Endometrium (tissue), 2 donors: ENCODE measurements around the gene PAMR1.

ENCODE experiments used
- FAIRE-seq: peaks from 2 replicates; lab custom pipeline; 2012; peaks lifted over from hg19 to GRCh38; lab: Jason Lieb, UNC
- donor health status: control.
- donor health status: control.

The PAMR1 gene

DNA sequence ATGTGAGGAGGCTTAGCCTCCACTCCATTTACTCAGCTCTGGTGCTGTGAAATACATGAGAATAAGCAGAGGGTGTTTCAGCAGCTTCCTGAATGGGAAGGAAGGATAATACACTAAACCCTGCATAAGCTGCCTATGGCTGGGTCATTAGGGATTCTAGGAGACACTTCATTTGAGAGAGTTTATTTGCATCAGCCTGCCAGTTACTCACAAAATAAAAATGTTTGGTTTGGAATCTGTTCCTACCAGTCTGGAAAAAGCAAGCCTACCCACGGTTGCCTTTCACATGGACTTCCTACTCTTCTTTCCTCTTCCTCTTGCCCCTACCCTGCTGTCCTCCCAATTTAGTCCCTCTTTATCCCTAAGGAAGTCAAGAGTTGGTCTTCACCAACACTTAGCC is 126.5 kb downstream of the PAMR1 start:
- no peak for FAIRE-seq

DNA sequence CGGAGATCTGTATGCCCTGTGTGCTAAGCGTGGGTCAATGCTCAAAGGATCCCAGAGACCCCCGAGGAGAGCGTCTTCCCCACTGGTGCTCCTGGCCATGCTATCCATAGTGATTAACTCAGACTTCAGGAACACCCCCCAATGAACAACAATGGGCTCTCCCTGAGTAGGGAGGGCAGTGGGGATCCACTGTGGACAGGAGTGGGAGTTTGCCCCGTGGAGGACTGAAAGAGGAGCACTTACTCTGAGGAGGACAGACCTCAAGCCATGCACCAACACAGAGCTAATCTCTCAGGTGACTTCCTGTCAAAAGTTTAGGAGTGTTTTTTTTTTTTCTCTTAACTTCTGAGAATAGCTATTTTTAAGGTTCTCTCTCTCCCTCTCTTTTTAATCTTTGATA is 130.5 kb downstream of the PAMR1 start:
- FAIRE-seq = no peak

DNA sequence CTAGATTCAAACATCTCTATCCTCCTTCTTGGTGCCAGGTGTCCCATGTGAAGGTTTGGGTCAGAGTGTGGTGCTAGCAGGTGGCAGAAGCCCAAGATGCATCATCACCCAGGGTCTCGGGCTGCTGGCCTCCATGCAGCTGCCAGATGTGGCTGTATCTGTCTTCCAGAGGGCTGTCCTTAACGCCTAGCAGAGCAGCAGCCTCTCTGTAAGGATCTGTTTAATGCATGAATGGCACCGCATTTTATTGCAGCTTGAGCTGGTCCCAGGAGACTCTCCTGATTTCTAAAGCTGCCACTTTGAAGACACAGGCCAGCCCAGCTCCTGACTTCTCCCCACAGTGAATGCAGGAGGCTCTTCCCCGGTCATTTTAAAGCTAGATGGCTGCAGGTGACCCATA is 132.3 kb downstream of the PAMR1 start:
- FAIRE-seq = no peak

DNA sequence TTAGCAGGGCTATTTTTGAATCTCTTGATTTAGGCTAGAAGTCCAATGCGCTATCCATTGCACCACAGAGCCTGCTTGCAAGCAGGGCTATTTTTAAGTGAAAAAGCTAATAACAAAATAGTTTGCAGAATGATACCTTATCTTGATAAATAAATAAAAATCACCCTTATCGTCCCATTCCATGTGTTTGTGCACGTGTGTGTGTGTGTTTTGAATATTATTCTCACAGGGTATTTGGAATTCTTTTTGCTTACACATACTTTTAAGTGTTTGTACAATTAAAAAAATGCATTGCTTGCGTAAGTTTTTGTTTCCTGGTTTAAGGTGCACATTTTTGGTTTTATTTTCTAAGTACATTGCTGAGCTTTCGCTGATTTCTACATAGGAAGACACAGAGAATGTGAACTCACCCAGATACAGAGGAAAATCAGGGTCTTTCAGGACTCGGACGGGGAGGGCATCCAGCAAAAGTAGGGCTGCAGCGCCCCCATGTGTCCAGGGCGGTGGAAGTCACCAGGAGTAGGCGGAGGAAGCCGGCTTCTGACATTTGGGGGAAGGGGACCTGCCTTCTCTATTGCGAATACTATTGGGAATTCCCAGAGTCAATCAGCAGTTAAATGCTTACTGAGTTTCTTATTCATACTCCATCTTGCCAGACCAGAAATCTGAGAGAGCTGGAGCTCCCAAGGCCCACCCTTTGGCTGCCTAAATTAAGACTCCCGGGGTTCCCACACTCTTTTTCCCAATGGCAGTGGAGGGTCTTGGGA is 133.3 kb downstream of the PAMR1 start:
- FAIRE-seq = no peak

DNA sequence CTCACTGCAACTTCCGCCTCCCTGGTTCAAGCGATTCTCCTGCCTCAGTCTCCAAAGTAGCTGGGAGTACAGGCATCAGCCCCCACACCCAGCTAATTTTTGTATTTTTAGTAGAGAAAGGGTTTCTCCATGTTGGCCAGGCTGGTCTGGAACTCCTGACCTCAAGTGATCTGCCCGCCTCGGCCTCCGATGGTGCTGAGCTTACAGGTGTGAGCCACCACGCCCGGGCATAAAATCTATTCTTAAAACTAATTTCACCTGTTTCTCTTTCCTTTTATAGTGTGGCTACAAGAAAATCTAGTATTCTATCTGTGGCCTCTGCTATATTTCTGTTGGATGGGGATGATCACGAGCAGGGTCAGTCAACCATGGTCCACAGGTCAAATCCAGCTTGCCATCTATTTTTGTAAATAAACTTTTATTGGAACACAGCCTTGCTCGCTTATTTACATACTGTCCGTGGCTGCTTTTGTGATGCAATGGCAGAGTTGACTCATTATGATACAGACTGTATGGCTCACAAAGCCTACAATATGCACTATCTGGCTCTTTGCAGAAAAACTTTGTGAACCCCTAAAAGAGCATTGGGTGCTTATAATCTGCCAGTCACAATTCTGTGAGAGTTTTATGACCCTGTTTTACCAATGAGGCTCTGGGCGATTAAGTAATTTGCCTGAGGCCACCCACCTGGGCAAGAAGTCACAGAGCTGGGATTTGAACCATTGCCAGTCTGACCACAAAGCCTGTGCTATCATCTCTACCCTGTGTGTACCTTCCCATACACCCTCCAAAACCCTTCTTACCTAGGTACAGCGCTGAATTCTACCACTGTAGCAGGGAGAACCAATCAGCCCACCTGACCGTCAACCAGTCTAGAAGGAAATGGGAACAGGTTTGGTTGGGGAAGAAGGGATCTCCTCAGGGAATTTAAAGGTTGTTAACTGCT is 134.4 kb downstream of the PAMR1 start:
- FAIRE-seq = no peak

DNA sequence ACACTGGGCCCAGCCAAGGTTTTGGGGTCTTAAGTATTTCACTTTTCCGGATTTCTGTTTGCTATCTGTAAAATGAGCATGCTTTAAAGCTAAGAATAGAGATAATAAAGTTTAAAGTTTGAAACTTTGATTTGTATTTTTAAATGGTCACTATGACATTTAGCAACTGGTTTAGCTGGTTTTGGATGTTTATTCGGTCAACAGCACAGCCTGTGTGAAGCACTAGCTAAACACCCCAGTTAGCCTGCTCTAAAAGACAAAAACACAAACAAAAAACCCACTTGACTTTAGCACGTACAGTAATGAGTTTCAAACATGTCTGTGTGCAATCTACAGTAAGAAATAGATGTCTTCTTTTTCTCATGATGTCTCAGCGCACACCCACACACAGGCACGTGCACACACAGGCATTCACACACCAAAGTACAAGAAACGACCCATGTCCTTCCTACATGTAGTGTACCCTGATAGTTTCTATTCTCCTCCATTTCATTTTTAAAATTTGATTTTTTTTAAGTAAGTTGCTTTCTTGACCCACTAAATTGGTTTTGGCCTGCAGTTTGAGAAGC is 135.4 kb downstream of the PAMR1 start:
- peak; percentile 94 for FAIRE-seq

DNA sequence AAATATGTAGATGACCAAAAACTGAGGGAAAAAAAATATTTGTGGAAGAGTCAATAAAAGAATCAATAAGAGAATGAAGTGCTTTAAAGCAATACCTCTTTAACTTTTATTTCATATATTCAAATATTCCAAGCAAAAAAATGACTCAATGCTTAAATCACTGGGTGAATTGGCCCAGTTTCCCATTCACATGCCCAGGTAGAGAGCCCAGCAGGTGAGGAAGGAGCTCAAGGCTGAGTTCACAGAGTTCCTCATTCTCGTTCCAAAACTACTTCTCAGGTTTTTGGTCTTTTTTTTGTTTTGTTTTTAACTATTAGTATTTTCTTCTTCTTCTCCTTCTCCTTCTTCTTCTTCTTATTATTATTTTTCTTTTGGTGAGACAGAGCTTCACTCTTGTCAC is 136.3 kb downstream of the PAMR1 start:
- no peak for FAIRE-seq

DNA sequence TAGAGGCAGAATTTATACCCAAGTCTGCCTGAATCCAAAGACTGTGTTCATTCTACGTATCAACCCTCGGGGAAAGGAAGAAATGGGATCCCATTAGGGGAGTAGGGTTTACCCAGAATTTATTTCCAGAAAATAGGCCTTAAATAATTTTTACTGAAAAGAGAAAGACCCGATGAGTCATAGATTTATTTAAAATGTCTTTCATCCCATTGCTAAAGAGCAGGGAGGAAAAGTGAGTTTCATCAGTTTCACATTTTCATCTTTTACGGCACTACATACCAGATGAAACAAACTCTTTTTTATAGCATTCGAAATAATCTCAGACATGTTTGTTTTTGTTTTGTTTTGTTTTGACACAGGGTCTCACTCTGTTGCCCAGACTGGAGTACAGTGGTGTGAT is 137.4 kb downstream of the PAMR1 start:
- no peak for FAIRE-seq

DNA sequence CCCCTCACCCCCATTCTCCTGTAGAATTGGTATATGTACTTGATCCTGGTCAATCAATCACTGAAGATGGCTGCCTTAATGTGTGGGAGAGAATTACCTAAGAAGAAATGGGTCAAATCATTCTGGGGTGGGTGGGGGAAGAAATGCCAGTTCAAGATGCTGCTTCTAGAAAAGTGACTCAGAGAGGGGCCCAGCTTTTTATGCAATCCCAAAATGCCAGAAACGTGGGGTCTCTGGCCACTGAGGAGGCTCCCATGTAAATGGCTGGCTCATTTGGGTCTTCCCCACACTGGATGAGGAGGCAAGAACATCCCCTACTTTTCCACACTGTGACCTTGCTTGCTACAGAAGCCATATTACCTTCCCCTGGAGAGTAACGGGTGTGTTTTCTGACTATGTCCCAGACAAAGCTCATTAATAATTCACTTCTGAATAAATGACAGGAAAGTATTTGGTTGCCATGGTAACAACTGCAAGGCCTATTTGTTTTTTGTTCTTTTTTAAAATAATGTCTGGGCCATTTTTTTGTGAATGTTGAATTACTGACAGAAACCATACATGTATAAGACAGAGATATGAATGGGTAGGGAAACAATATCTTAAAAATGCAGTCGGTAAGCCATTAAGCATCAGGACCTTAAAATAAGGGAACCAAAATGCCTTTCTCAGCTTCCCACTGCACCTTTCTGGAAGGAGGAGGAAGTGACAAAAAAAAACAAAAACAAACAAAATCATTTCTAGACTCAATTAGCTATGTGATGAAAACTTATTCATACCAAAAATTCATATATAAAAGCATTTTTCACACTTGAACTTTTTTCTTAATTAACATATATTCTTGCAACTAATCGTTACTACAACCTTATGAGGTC is 138.1 kb downstream of the PAMR1 start:
- FAIRE-seq = no peak

DNA sequence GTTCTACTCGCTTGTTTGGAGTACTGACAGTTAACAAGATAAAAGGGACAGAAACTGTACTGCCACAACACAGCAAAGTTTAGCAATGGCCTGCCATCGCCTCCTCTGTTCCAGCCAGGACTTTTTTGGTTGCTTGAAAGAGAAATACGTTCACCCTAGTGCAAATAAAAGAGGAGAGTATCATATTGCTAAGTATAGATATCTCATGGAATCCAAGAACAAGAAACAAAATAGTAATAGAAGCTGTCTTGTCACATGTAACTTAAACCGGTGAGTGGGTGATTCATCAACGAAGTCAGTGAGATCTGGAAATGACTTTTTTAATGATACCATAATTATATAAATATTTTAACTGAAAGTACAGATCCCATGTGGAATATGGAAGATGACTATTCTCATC is 141.5 kb downstream of the PAMR1 start:
- FAIRE-seq = no peak
